ENCODE measurements around the gene KIF26A. TPM values are rescaled to one million over a fixed set of nuclear protein-coding genes. Genes with fewer than 3 reads are reported as not detected.
A peak's percentile ranks its signal among the peaks of the same experiment; 100 is the strongest.

KIF26A gene
- total and polyA plus RNA-seq, 2 experiments from 2014 or later = 3.5 to 5.0 TPM

GRCh38 chr14:104137297-104138097 is 890 bp upstream of the KIF26A start:
- peaks cover 43% of the 10 kb centered on the region for H3K4me1 ChIP-seq (ENCODE audit: insufficient read depth)
- peaks cover 2% of the 10 kb centered on the region for H3K79me2 ChIP-seq
- H3K36me3 ChIP-seq (replicated peaks; ENCODE audit: insufficient read depth, low read depth) = no peaks in the 10 kb centered on the region
- WGBS (ENCODE audit: low lambda C conversion rate, missing lambda C conversion rate) = 3% methylated on average over 77 of the region's 88 CpGs
- DNase-seq (ENCODE audit: low spot score) = peak; percentile 85
- H3K27me3 ChIP-seq = peaks cover 44% of the 10 kb centered on the region
- TF ChIP-seq CTCF (IDR thresholded peaks at IDR 0.05; ENCODE audit: poor library complexity) (peak; percentile 77), EZH2 (IDR thresholded peaks at IDR 0.05; ENCODE audit: borderline replicate concordance) (no peak)
- no peak overlapping the region for H3K27ac ChIP-seq
- no peaks in the 10 kb centered on the region for H4K20me1 ChIP-seq (ENCODE audit: insufficient read depth, poor library complexity, severe bottlenecking)
- peak overlapping the region; percentile 75 for H3K4me3 ChIP-seq
- H3K4me2 ChIP-seq = peak overlapping the region; percentile 99
- H3K9me3 ChIP-seq (ENCODE audit: low read depth) = no peaks in the 10 kb centered on the region
- H2AFZ ChIP-seq = peak overlapping the region; percentile 82
- no peaks in the 10 kb centered on the region for H3K9me2 ChIP-seq (replicated peaks; ENCODE audit: insufficient read depth)

- no peaks in the 10 kb centered on the region for H3K9me2 ChIP-seq (replicated peaks; ENCODE audit: insufficient read depth)
- no peaks in the 10 kb centered on the region for H3K36me3 ChIP-seq (replicated peaks; ENCODE audit: insufficient read depth, low read depth)
- peak overlapping the region; percentile 99 for H3K4me2 ChIP-seq
- DNase-seq (ENCODE audit: low spot score) = no peak
- TF ChIP-seq CTCF (IDR thresholded peaks at IDR 0.05; ENCODE audit: poor library complexity) (no peak), EZH2 (IDR thresholded peaks at IDR 0.05; ENCODE audit: borderline replicate concordance) (peak; percentile 90), EZH2phosphoT487 (IDR thresholded peaks at IDR 0.05; ENCODE audit: low read depth, severe bottlenecking, unreplicated experiment) (no peak)
- no peaks in the 10 kb centered on the region for H4K20me1 ChIP-seq (ENCODE audit: insufficient read depth, poor library complexity, severe bottlenecking)
- no peaks in the 10 kb centered on the region for H3K9me3 ChIP-seq (ENCODE audit: low read depth)
- peaks cover 2% of the 10 kb centered on the region for H3K79me2 ChIP-seq
- H2AFZ ChIP-seq = peak overlapping the region; percentile 82
- no peak overlapping the region for H3K27ac ChIP-seq
- peak overlapping the region; percentile 75 for H3K4me3 ChIP-seq
- peaks cover 38% of the 10 kb centered on the region for H3K27me3 ChIP-seq
- H3K4me1 ChIP-seq (ENCODE audit: insufficient read depth) = peaks cover 43% of the 10 kb centered on the region
- under 1% methylated on average over 37 of the region's 73 CpGs for WGBS (ENCODE audit: low lambda C conversion rate, missing lambda C conversion rate)
These were observed 502 bp downstream of the KIF26A start for GRCh38 chr14:104138718-104139459.

DNA sequence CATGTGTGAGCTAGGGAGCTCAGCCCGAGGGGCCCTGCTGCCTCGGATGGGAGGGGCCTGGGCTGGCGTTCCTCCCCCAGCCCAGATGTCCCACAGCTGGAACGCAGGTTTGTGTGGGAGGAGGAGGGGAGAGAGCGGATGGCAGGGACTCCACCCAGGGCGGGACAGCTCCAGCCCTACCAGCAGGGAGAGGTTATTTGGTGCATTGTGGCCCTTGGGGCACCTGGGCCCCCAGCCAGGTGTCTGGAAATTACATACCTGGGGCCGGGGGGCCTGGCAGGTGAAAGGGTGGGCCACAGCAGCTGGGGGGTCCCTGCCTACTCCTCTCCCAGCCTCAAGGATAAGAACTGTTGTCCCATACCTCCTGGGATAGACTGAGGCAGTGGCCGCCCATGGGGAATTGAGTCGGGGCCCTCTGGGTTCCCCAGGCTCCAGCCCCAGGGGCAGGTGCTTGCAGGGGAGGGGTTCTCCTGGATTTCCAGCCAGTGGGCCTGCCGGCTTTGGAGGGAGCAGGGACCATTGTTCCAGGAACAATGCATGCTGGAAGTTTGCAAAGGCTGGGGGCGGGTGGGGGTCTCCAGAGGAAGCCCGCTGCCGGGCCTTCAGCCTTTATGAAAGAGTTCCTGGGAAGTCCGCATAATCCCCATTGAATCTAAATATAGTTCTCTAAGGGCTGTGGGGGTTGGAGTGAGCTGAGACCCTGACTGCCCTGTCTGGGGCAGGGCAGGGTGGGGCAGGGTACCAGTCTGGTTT is 1.2 kb downstream of the KIF26A start:
- H3K4me2 ChIP-seq = peak overlapping the region; percentile 99
- no peaks in the 10 kb centered on the region for H3K9me3 ChIP-seq (ENCODE audit: low read depth)
- H3K27ac ChIP-seq = no peak overlapping the region
- H3K27me3 ChIP-seq = peaks cover 30% of the 10 kb centered on the region
- H3K4me1 ChIP-seq (ENCODE audit: insufficient read depth) = peaks cover 43% of the 10 kb centered on the region
- no peak overlapping the region for H2AFZ ChIP-seq
- 35% methylated on average over 13 of the region's 14 CpGs for WGBS (ENCODE audit: low lambda C conversion rate, missing lambda C conversion rate)
- H3K4me3 ChIP-seq = peak overlapping the region; percentile 75
- H3K9me2 ChIP-seq (replicated peaks; ENCODE audit: insufficient read depth) = no peaks in the 10 kb centered on the region
- H3K36me3 ChIP-seq (replicated peaks; ENCODE audit: insufficient read depth, low read depth) = no peaks in the 10 kb centered on the region
- H4K20me1 ChIP-seq (ENCODE audit: insufficient read depth, poor library complexity, severe bottlenecking) = no peaks in the 10 kb centered on the region
- no peak for TF ChIP-seq EZH2 (IDR thresholded peaks at IDR 0.05; ENCODE audit: borderline replicate concordance)
- no peak for TF ChIP-seq CTCF (IDR thresholded peaks at IDR 0.05; ENCODE audit: poor library complexity)
- TF ChIP-seq EZH2phosphoT487 (IDR thresholded peaks at IDR 0.05; ENCODE audit: low read depth, severe bottlenecking, unreplicated experiment) = no peak
- no peak for DNase-seq (ENCODE audit: low spot score)
- H3K79me2 ChIP-seq = peaks cover 2% of the 10 kb centered on the region

Data from hepatocyte (in vitro differentiated cells).